ENCODE data around the gene POGLUT2. TPM values are rescaled to one million over a fixed set of nuclear protein-coding genes. Genes with fewer than 3 reads are reported as not detected.
"Not testable (repeated sequence)": the region's sequence is repeated elsewhere in the genome, so short reads cannot be mapped to it uniquely, and the experiment has no call there.

Gene POGLUT2
- total RNA-seq, 2 donors from 2014 or later, result 16.0 to 18.1 TPM

DNA sequence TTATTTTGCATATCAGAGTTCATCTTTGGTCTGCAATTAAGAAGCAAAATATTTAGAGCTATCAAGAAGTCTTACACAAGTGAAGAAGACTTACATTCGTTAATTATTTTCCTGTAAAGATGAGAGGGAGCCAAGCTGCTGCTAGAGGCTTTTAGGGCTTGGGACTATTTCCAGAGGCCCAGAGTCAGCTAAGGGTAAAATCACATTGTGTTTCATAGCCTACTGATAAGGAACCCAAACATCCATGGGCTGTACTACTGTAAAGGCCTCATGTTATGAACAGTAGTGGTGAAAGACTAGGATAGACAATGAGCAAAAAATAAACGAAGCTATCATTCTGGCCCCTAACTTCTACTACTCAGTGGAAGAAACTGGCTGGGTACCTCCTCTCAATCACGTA, 14.3 kb downstream of the POGLUT2 start:
- no peaks in the 10 kb centered on the region for H3K4me1 Mint-ChIP-seq
- no peak overlapping the region for H3K9ac ChIP-seq (ENCODE audit: extremely low read depth, low read length, poor library complexity, severe bottlenecking)
- H3K27me3 Mint-ChIP-seq (ENCODE audit: insufficient read depth), result no peaks in the 10 kb centered on the region
- H3K27ac Mint-ChIP-seq, result no peak overlapping the region
- TF ChIP-seq, protein P1, sequence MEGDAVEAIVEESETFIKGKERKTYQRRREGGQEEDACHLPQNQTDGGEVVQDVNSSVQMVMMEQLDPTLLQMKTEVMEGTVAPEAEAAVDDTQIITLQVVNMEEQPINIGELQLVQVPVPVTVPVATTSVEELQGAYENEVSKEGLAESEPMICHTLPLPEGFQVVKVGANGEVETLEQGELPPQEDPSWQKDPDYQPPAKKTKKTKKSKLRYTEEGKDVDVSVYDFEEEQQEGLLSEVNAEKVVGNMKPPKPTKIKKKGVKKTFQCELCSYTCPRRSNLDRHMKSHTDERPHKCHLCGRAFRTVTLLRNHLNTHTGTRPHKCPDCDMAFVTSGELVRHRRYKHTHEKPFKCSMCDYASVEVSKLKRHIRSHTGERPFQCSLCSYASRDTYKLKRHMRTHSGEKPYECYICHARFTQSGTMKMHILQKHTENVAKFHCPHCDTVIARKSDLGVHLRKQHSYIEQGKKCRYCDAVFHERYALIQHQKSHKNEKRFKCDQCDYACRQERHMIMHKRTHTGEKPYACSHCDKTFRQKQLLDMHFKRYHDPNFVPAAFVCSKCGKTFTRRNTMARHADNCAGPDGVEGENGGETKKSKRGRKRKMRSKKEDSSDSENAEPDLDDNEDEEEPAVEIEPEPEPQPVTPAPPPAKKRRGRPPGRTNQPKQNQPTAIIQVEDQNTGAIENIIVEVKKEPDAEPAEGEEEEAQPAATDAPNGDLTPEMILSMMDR (conservative IDR thresholded peaks at IDR 0.05), result no peak
- H3K9me3 Mint-ChIP-seq, result peaks cover 26% of the 10 kb centered on the region
- H3K27me3 ChIP-seq (ENCODE audit: control insufficient read depth, insufficient read depth, low read length, poor library complexity, severe bottlenecking), result no peaks in the 10 kb centered on the region
- no peak for DNase-seq
- no peaks in the 10 kb centered on the region for H3K4me1 ChIP-seq (ENCODE audit: control insufficient read depth, insufficient read depth, low read length)
- 87 to 100% methylated on average over 3 of the region's 3 CpGs for WGBS, 2 experiments (ENCODE audit: insufficient coverage in 1 of 2, insufficient read length in 1 of 2)
- H3K36me3 ChIP-seq (ENCODE audit: control insufficient read depth, insufficient read depth, low read length), result peaks cover 50% of the 10 kb centered on the region
- H3K36me3 Mint-ChIP-seq (ENCODE audit: low read depth), result peaks cover 40% of the 10 kb centered on the region
- H3K27ac ChIP-seq (ENCODE audit: low read depth, low read length), result no peak overlapping the region
- H3K9me3 ChIP-seq (ENCODE audit: control insufficient read depth, low read length), result peaks cover 28% of the 10 kb centered on the region
- no peak overlapping the region for H3K4me3 ChIP-seq (ENCODE audit: low read length)
- no peak overlapping the region for H3K4me3 Mint-ChIP-seq

DNA sequence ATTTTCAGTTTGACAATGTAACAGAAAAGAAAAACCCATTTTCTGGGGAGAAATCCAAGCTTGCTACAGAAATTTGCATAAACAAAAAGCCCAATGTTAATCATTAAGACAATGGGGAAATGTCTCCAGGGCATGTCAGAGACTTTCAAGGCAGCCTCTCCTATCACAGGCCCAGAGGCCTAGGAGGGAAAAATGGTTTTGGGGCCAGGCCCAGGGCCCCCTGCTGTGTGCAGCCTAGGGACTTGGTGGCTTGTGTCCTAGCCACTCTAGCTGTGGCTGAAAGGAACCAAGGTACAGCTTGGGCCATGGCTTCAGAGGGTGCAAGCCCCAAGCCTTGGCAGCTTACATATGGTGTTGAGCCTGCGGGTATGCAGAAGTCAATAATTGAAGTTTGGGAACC, 17.2 kb downstream of the POGLUT2 start:
- no peak for DNase-seq
- Histone ChIP-seq H3K4me3 (ENCODE audit: low read length) (peak overlapping the region; percentile 31), H3K27ac (ENCODE audit: low read depth, low read length) (no peak overlapping the region), H3K9ac (ENCODE audit: extremely low read depth, low read length, poor library complexity, severe bottlenecking) (no peak overlapping the region), H3K9me3 (ENCODE audit: control insufficient read depth, low read length) (peaks cover 28% of the 10 kb centered on the region), H3K4me1 (ENCODE audit: control insufficient read depth, insufficient read depth, low read length) (no peaks in the 10 kb centered on the region), H3K36me3 (ENCODE audit: control insufficient read depth, insufficient read depth, low read length) (peaks cover 29% of the 10 kb centered on the region), H3K27me3 (ENCODE audit: control insufficient read depth, insufficient read depth, low read length, poor library complexity, severe bottlenecking) (no peaks in the 10 kb centered on the region)
- WGBS, 2 experiments (ENCODE audit: insufficient coverage in 1 of 2, insufficient read length in 1 of 2), result 94 to 100% methylated on average over 1 of the region's 1 CpG
- no peaks in the 10 kb centered on the region for H3K27me3 Mint-ChIP-seq (ENCODE audit: insufficient read depth)
- TF ChIP-seq, protein P1 (conservative IDR thresholded peaks at IDR 0.05), result no peak
- no peak overlapping the region for H3K4me3 Mint-ChIP-seq
- H3K4me1 Mint-ChIP-seq, result no peaks in the 10 kb centered on the region
- H3K27ac Mint-ChIP-seq, result no peak overlapping the region
- H3K36me3 Mint-ChIP-seq (ENCODE audit: low read depth), result peaks cover 27% of the 10 kb centered on the region
- H3K9me3 Mint-ChIP-seq, result peaks cover 26% of the 10 kb centered on the region

DNA sequence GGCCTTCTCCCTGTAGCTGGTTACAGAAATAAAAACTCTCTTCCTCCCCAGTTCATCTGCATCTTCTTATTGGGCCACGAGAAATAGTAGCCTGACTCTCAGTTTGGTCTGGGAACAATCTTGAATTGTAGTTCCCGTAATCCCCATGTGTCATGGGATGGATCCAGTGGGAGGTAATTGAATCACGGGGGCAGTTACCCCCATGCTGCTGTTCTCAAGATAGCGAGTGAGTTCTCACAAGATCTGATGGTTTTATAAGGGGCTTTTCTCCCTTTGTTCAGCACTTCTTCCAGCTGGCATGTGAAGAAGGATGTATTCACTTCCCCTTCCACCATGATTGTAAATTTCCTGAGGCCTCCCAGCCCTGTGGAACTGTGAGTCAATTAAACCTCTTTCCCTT, 18.1 kb downstream of the POGLUT2 start:
- DNase-seq; H3K27me3 Mint-ChIP-seq (ENCODE audit: insufficient read depth); H3K27ac Mint-ChIP-seq; H3K27ac ChIP-seq (ENCODE audit: low read depth, low read length); H3K9ac ChIP-seq (ENCODE audit: extremely low read depth, low read length, poor library complexity, severe bottlenecking); H3K4me3 Mint-ChIP-seq; H3K4me1 ChIP-seq (ENCODE audit: control insufficient read depth, insufficient read depth, low read length); H3K4me3 ChIP-seq (ENCODE audit: low read length); H3K4me1 Mint-ChIP-seq; H3K27me3 ChIP-seq (ENCODE audit: control insufficient read depth, insufficient read depth, low read length, poor library complexity, severe bottlenecking): not testable (repeated sequence)
- H3K9me3 Mint-ChIP-seq, result peaks cover 26% of the 10 kb centered on the region
- H3K36me3 ChIP-seq (ENCODE audit: control insufficient read depth, insufficient read depth, low read length), result peaks cover 21% of the 10 kb centered on the region
- peaks cover 28% of the 10 kb centered on the region for H3K9me3 ChIP-seq (ENCODE audit: control insufficient read depth, low read length)
- WGBS, 2 experiments (ENCODE audit: insufficient coverage in 1 of 2, insufficient read length in 1 of 2), result 99 to 100% methylated on average over 1 to 4 of the region's 4 CpGs
- H3K36me3 Mint-ChIP-seq (ENCODE audit: low read depth), result peaks cover 25% of the 10 kb centered on the region

Measured in endodermal cell (in vitro differentiated cells).